Mammary epithelial cell (primary cell): ENCODE measurements around the gene ROR1.

Experiments used
- EZH2 ChIP-seq: IDR thresholded peaks from 2 replicates; pipeline ENCODE4 v1.6.1; 2012; ENCODE audit warnings: low read length, inconsistent platforms, borderline replicate concordance
- TF ChIP-seq, protein P1 (sequence below), 2 donors: IDR thresholded peaks in 1 of 2; conservative IDR thresholded peaks in 1 of 2; 2 replicates each; pipeline ENCODE4 v1.5.1; 2011 to 2012; ENCODE audit warnings: inconsistent platforms in 2 of 2, low read length in 2 of 2, mild to moderate bottlenecking in 2 of 2, control low read depth in 1 of 2, low read depth in 1 of 2; ENCODE audit not compliant: insufficient read depth in 1 of 2; ENCODE audit errors: extremely low read depth in 1 of 2

- TF ChIP-seq, protein P1, sequence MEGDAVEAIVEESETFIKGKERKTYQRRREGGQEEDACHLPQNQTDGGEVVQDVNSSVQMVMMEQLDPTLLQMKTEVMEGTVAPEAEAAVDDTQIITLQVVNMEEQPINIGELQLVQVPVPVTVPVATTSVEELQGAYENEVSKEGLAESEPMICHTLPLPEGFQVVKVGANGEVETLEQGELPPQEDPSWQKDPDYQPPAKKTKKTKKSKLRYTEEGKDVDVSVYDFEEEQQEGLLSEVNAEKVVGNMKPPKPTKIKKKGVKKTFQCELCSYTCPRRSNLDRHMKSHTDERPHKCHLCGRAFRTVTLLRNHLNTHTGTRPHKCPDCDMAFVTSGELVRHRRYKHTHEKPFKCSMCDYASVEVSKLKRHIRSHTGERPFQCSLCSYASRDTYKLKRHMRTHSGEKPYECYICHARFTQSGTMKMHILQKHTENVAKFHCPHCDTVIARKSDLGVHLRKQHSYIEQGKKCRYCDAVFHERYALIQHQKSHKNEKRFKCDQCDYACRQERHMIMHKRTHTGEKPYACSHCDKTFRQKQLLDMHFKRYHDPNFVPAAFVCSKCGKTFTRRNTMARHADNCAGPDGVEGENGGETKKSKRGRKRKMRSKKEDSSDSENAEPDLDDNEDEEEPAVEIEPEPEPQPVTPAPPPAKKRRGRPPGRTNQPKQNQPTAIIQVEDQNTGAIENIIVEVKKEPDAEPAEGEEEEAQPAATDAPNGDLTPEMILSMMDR (conservative IDR thresholded peaks at IDR 0.05 in 1 of 2, IDR thresholded peaks at IDR 0.05 in 1 of 2; ENCODE audit: extremely low read depth in 1 of 2, insufficient read depth in 1 of 2, low read depth in 1 of 2, low read length in 2 of 2) = no peak
- no peak for TF ChIP-seq EZH2
These were observed 288.7 kb downstream of the ROR1 start for GRCh38 chr1:64062529-64062928.
